Psoas muscle (tissue), 8 donors: ENCODE results near the gene KDM7A. TPM values are rescaled to one million over a fixed set of nuclear protein-coding genes. Genes with fewer than 3 reads are reported as not detected.

Experiments
- ATAC-seq, 4 donors: fragments of 200-7000 bp; cut with Tn5 transposase; one replicate each; pipeline ENCODE4 v1.9.1; 2020; ENCODE audit warnings: moderate library complexity in 3 of 4, mild to moderate bottlenecking in 2 of 4
- DNase-seq, 2 donors: peaks; one replicate each; pipeline ENCODE4 v3.0.0-alpha.2; 2020
- H3K27ac ChIP-seq: fragments of 200-600 bp; one replicate; pipeline ENCODE4 v1.8.0; 2022
- H3K27me3 ChIP-seq, 3 donors: fragments of 200-600 bp in 1 of 3; one replicate each; pipeline versions ENCODE4 v1.6.1 to v1.8.0; 2013 to 2022; ENCODE audit warnings: low read length in 2 of 3, mild to moderate bottlenecking in 2 of 3, moderate library complexity in 1 of 3; ENCODE audit not compliant: insufficient read depth in 3 of 3
- H3K36me3 ChIP-seq, 2 donors: fragments of 200-600 bp in 1 of 2; one replicate each; pipeline versions ENCODE4 v1.6.1 to v1.8.0; 2013 to 2022; ENCODE audit warnings: low read depth in 1 of 2, mild to moderate bottlenecking in 1 of 2, moderate library complexity in 1 of 2; ENCODE audit not compliant: insufficient read depth in 1 of 2
- H3K4me1 ChIP-seq: fragments of 200-600 bp; one replicate; pipeline ENCODE4 v1.8.0; 2022
- H3K4me3 ChIP-seq: fragments of 200-600 bp; one replicate; pipeline ENCODE4 v1.8.0; 2022; ENCODE audit warnings: mild to moderate bottlenecking
- H3K9me3 ChIP-seq: fragments of 200-600 bp; one replicate; pipeline ENCODE4 v1.8.0; 2022
- CTCF ChIP-seq: fragments of 200-600 bp; IDR thresholded peaks from one replicate; pipeline ENCODE4 v1.8.0; 2022; ENCODE audit warnings: antibody characterized with exemption
- WGBS, 3 donors: extraction: QIAGEN DNeasy Blood & Tissue Kit; methylation state at CpG; one replicate each; pipeline versions ENCODE4 v1.1.6 to v1.1.7; 2013; 5-methylcytosine and 5-hydroxymethylcytosine counted together
- intact Hi-C, 2 donors: fragments of 100-400 bp; cut with DNase I; formaldehyde crosslinking; loops; one replicate each; pipeline versions ENCODE4 v1.11.0 to v1.14.2; 2022
- polyA plus RNA-seq, 3 donors: library from polyadenylated mRNA; stranded (reverse); fragments of 200-250 nt; gene quantifications; one replicate each; pipeline ENCODE4 v1.2.3, GENCODE V29; 2013
- total RNA-seq, 4 donors: library from RNA; stranded (reverse); fragmentation: NEBNext Ultra II Directional in 2 of 4; extraction: Animal tissue kit (Norgen Biotek cat#: 25700) in 2 of 4; gene quantifications; one replicate each; pipeline versions ENCODE4 v1.2.1 to v1.2.4, GENCODE V29; 2021 to 2023
- donor health status: healthy with polysubstance abuse.
- donor health status: DM: no; HTN: no; CAD: no; lungs with moderate emphysema.
- donor health status: Bipolar disorder and iron deficiency.
- donor health status: healthy.
- donor health status: DM: yes; HTN: yes; CAD: no.
- donor health status: DM: no; HTN: no; CAD: no.
- donor health status: DM: no; HTN: no; CAD: no.
- donor health status: DM: yes; HTN: yes; CAD: no.

The KDM7A gene
- total and polyA plus RNA-seq, 7 donors = 5.5 to 59.4 (median 27.4) TPM

GRCh38 chr7:140189917-140190316 is 13.1 kb upstream of the KDM7A start:
- no peaks in the 10 kb centered on the region for H3K9me3 ChIP-seq
- no peaks in the 10 kb centered on the region for H3K27me3 ChIP-seq
- no peak for ATAC-seq
- intact Hi-C loops = no loop called here
- no peak for TF ChIP-seq CTCF
- 74 to 89% (median 87%) methylated on average over 2 of the region's 2 CpGs for WGBS, 3 donors
- no peak overlapping the region for H3K4me3 ChIP-seq
- H3K36me3 ChIP-seq = no peaks in the 10 kb centered on the region
- H3K4me1 ChIP-seq = peaks cover 5% of the 10 kb centered on the region
- no peak for DNase-seq
- H3K27ac ChIP-seq = no peak overlapping the region

GRCh38 chr7:140182917-140183316 is 6.1 kb upstream of the KDM7A start:
- no peak for ATAC-seq
- intact Hi-C loops = no loop called here

GRCh38 chr7:140179339-140179738 is 2.6 kb upstream of the KDM7A start:
- no peak overlapping the region for H3K4me3 ChIP-seq
- intact Hi-C loops = loop anchor here (5.0 to 10.0 kb wide), 3 partner anchors 53 to 148 kb away; no protein-coding TSS in a partner anchor
- DNase-seq (no peak), ATAC-seq (no peak)
- no peak overlapping the region for H3K27ac ChIP-seq
- peaks cover 7% of the 10 kb centered on the region for H3K4me1 ChIP-seq
- TF ChIP-seq CTCF = no peak
- 87 to 90% (median 87%) methylated on average over 5 of the region's 5 CpGs for WGBS, 3 donors
- no peaks in the 10 kb centered on the region for H3K36me3 ChIP-seq
- no peaks in the 10 kb centered on the region for H3K9me3 ChIP-seq
- H3K27me3 ChIP-seq = peaks cover 0 to 17% (median 0%) of the 10 kb centered on the region in 3 donors

More at GRCh38 chr7:140182917-140183316, 6.1 kb upstream of the KDM7A start:
- no peak for TF ChIP-seq CTCF
- 66 to 75% (median 67%) methylated on average over 4 of the region's 4 CpGs for WGBS, 3 donors
- Histone ChIP-seq H3K27me3 (peaks cover 0 to 17% (median 0%) of the 10 kb centered on the region in 3 donors), H3K9me3 (no peaks in the 10 kb centered on the region), H3K4me3 (no peak overlapping the region), H3K4me1 (no peaks in the 10 kb centered on the region), H3K36me3 (no peaks in the 10 kb centered on the region), H3K27ac (no peak overlapping the region)
- DNase-seq = no peak

- WGBS, 3 donors = 0 to 1% (median 0%) methylated on average over 18 to 95 of the region's 95 CpGs
- DNase-seq = peak; percentile 25 to 56
- H3K36me3 ChIP-seq = no peaks in the 10 kb centered on the region
- peak overlapping the region; percentile 99 for H3K27ac ChIP-seq
- H3K27me3 ChIP-seq = no peaks in the 10 kb centered on the region
- H3K4me3 ChIP-seq = peak overlapping the region; percentile 93
- TF ChIP-seq CTCF = no peak
- H3K4me1 ChIP-seq = peaks cover 15% of the 10 kb centered on the region
- intact Hi-C loops = loop anchor here (5.0 to 10.0 kb wide), 3 partner anchors 56 to 151 kb away; no protein-coding TSS in a partner anchor
- ATAC-seq = no peak
- H3K9me3 ChIP-seq = no peaks in the 10 kb centered on the region
Measured at GRCh38 chr7:140176122-140176701, 571 bp downstream of the KDM7A start.
